Measurements from ENCODE around the gene SCARB2. TPM values are rescaled to one million over a fixed set of nuclear protein-coding genes. Genes with fewer than 3 reads are reported as not detected.

The SCARB2 gene
- total and polyA plus RNA-seq, 8 donors = 212 to 266 (median 229) TPM

DNA sequence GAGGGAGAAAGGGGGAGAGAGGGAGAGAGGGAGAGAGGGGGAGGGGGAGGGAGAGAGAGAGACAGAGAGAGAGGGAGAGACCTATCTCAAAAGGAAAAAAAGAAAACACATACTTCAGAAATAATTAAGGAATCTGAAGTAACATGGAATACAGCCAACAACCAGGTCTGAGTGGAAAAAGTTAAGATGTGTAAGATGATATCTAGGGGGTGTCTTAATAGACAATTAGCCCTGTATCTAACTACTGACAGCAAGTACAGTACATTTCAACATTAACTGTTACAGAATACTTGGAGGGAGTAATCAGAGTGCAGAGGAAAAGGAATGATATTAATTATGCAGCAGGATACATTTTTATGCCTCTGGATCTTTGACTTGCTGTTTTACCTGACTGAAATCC, 87.8 kb downstream of the SCARB2 start:
- Histone ChIP-seq H3K9me3 (no peaks in the 10 kb centered on the region), H3K4me1 (no peaks in the 10 kb centered on the region), H3K27me3 (no peaks in the 10 kb centered on the region), H3K36me3 (peaks cover 0 to 70% of the 10 kb centered on the region in 2 donors), H3K27ac (no peak overlapping the region), H3K4me3 (no peak overlapping the region)
- TF ChIP-seq, protein P1, sequence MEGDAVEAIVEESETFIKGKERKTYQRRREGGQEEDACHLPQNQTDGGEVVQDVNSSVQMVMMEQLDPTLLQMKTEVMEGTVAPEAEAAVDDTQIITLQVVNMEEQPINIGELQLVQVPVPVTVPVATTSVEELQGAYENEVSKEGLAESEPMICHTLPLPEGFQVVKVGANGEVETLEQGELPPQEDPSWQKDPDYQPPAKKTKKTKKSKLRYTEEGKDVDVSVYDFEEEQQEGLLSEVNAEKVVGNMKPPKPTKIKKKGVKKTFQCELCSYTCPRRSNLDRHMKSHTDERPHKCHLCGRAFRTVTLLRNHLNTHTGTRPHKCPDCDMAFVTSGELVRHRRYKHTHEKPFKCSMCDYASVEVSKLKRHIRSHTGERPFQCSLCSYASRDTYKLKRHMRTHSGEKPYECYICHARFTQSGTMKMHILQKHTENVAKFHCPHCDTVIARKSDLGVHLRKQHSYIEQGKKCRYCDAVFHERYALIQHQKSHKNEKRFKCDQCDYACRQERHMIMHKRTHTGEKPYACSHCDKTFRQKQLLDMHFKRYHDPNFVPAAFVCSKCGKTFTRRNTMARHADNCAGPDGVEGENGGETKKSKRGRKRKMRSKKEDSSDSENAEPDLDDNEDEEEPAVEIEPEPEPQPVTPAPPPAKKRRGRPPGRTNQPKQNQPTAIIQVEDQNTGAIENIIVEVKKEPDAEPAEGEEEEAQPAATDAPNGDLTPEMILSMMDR (IDR thresholded peaks at IDR 0.05) = no peak
- intact Hi-C loops (cut with DNase I) = no loop called here
- ATAC-seq = no peak
- DNase-seq = no peak

DNA sequence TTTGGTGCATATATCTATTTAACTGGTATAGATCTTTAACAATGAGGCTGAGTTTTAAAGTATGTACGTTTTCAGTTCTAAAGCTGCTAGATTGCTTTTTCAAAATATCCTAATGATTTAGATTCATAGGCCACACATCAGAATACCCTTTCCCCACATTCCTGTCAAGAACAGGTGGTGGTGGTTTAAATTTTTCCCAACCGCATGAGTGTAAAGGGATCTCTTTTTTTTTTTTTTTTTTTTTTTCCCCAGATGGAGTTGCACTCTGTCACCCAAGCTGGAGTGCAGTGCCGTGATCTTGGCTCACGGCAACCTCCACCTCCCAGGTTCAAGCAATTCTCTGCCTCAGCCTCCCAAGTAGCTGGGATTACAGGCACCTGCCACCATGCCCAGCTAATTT, 93.4 kb downstream of the SCARB2 start:
- Histone ChIP-seq H3K9me3 (no peaks in the 10 kb centered on the region), H3K36me3 (peaks cover 0 to 96% of the 10 kb centered on the region in 2 donors), H3K27ac (no peak overlapping the region), H3K4me1 (no peaks in the 10 kb centered on the region), H3K27me3 (no peaks in the 10 kb centered on the region), H3K4me3 (no peak overlapping the region)
- TF ChIP-seq, protein P1 (IDR thresholded peaks at IDR 0.05) = no peak
- intact Hi-C loops (cut with DNase I) = no loop called here
- ATAC-seq (no peak), DNase-seq (no peak)

DNA sequence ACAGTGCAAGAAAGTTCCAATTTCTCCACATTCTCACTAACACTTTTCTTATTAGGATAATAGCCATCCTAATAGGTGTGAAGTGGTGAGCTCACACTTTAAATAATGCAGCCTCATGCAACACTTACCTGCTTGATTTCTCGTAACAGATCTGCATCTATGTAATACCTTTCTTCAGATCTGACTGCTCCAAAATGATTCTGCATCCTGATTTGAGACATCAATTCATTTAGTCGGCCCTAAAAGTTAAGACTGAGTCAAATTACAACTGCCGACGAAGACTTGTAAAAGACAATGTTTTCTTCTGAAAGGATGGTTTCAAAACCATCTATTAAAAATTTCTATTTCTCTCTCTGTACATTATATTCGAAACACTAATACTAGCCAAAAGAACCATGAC, 96.1 kb downstream of the SCARB2 start:
- Histone ChIP-seq H3K27me3 (no peaks in the 10 kb centered on the region), H3K4me1 (no peaks in the 10 kb centered on the region), H3K9me3 (no peaks in the 10 kb centered on the region), H3K4me3 (no peak overlapping the region), H3K36me3 (peaks cover 0 to 94% of the 10 kb centered on the region in 2 donors), H3K27ac (no peak overlapping the region)
- TF ChIP-seq, protein P1 (IDR thresholded peaks at IDR 0.05) = no peak
- intact Hi-C loops (cut with DNase I) = no loop called here
- DNase-seq (no peak), ATAC-seq (no peak)

DNA sequence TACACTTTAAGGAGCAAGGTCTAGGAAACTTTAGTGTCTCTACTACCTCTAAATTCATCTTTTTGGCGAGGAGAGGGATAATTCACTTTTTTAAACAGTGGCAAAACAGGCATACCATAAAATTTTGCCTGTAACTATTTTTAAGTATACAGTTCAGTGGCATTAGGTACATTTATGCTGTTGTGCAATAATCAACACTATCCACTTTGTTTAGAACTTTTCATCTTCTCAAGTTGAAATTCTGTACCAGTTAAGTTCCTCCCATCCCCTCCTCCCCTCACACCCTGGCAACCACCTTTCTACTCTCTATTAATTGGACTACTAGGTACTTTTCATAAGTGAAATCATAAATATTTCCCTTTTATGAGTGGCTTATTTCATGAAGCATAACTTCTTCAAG, 96.8 kb downstream of the SCARB2 start:
- DNase-seq = no peak
- no peak overlapping the region for H3K4me3 ChIP-seq
- ATAC-seq = no peak
- H3K27me3 ChIP-seq = no peaks in the 10 kb centered on the region
- no peaks in the 10 kb centered on the region for H3K9me3 ChIP-seq
- intact Hi-C loops (cut with DNase I) = no loop called here
- no peak overlapping the region for H3K27ac ChIP-seq
- TF ChIP-seq, protein P1 (IDR thresholded peaks at IDR 0.05) = no peak
- H3K36me3 ChIP-seq = peaks cover 0 to 90% of the 10 kb centered on the region in 2 donors
- no peaks in the 10 kb centered on the region for H3K4me1 ChIP-seq

Other genes with a start within 250 kb of the SCARB2 start
- 10 to 100 TPM; 26.2 to 35.9 TPM for gene SDAD1, start 222.9 kb downstream of the SCARB2 start, total RNA-seq
- gene SDAD1, start 222.9 kb downstream of the SCARB2 start, polyA plus RNA-seq (ENCODE audit: insufficient read length in 6 of 6) = 10 to 100 TPM; 32.0 to 37.7 (median 34.4) TPM
- gene CXCL9, start 206.3 kb downstream of the SCARB2 start, total RNA-seq = 1 to 10 TPM; 1.1 to 4.1 TPM
- gene CXCL9, start 206.3 kb downstream of the SCARB2 start, polyA plus RNA-seq (ENCODE audit: insufficient read length in 6 of 6) = 1 to 10 TPM in 2 of 6 donors, under 1 TPM in 4; 0.53 to 1.7 (median 0.87) TPM
- 10 to 100 TPM in 1 of 2 donors, 1 to 10 TPM in 1; 3.4 to 31.6 TPM for gene CXCL10, start 190.3 kb downstream of the SCARB2 start, total RNA-seq
- gene CXCL10, start 190.3 kb downstream of the SCARB2 start, polyA plus RNA-seq (ENCODE audit: insufficient read length in 6 of 6) = 1 to 10 TPM in 5 of 6 donors, under 1 TPM in 1; 0.94 to 3.1 (median 1.6) TPM
- 1 to 10 TPM in 1 of 2 donors, under 1 TPM in 1; 0.41 to 1.9 TPM for gene CXCL11, start 177.8 kb downstream of the SCARB2 start, total RNA-seq
- under 1 TPM in 5 of 6 donors, not detected in 1; 0.08 to 0.44 (median 0.21) TPM for gene CXCL11, start 177.8 kb downstream of the SCARB2 start, polyA plus RNA-seq (ENCODE audit: insufficient read length in 6 of 6)
- gene ART3, start 139.1 kb downstream of the SCARB2 start, total RNA-seq = not detected
- under 1 TPM; 0.15 to 0.62 (median 0.36) TPM for gene ART3, start 139.1 kb downstream of the SCARB2 start, polyA plus RNA-seq (ENCODE audit: insufficient read length in 6 of 6)
- gene NUP54, start 65.4 kb downstream of the SCARB2 start, total RNA-seq = 10 to 100 TPM; 26.8 to 36.2 TPM
- gene NUP54, start 65.4 kb downstream of the SCARB2 start, polyA plus RNA-seq (ENCODE audit: insufficient read length in 6 of 6) = 100 to 1,000 TPM in 2 of 6 donors, 10 to 100 TPM in 4; 81.5 to 118 (median 93.1) TPM
- 1 to 10 TPM; 3.2 TPM for gene FAM47E, start 37.9 kb upstream of the SCARB2 start, total RNA-seq
- gene FAM47E, start 37.9 kb upstream of the SCARB2 start, polyA plus RNA-seq (ENCODE audit: insufficient read length in 6 of 6) = 1 to 10 TPM; 5.2 to 8.5 (median 6.7) TPM
- 1 to 10 TPM; 8.8 to 9.0 TPM for gene STBD1, start 92.9 kb upstream of the SCARB2 start, total RNA-seq
- 1 to 10 TPM; 2.2 to 3.9 (median 2.6) TPM for gene STBD1, start 92.9 kb upstream of the SCARB2 start, polyA plus RNA-seq (ENCODE audit: insufficient read length in 6 of 6)
- gene CCDC158, start 207.3 kb upstream of the SCARB2 start, total RNA-seq = under 1 TPM; 0.47 to 0.61 TPM
- 1 to 10 TPM in 1 of 6 donors, under 1 TPM in 5; 0.82 to 1.6 (median 0.88) TPM for gene CCDC158, start 207.3 kb upstream of the SCARB2 start, polyA plus RNA-seq (ENCODE audit: insufficient read length in 6 of 6)
- 10 to 100 TPM; 46.4 to 96.9 TPM for gene SHROOM3, start 221.4 kb upstream of the SCARB2 start, total RNA-seq
- gene SHROOM3, start 221.4 kb upstream of the SCARB2 start, polyA plus RNA-seq (ENCODE audit: insufficient read length in 6 of 6) = 10 to 100 TPM; 13.5 to 19.8 (median 16.5) TPM